ENCODE measurements around the gene LYL1. TPM values are rescaled to one million over a fixed set of nuclear protein-coding genes. Genes with fewer than 3 reads are reported as not detected.
"Not testable (repeated sequence)": the region's sequence is repeated elsewhere in the genome, so short reads cannot be mapped to it uniquely, and the experiment has no call there.

The LYL1 gene
- 75.7 TPM for polyA plus RNA-seq (2012; ENCODE audit: insufficient read depth, insufficient read length, low read depth)

DNA sequence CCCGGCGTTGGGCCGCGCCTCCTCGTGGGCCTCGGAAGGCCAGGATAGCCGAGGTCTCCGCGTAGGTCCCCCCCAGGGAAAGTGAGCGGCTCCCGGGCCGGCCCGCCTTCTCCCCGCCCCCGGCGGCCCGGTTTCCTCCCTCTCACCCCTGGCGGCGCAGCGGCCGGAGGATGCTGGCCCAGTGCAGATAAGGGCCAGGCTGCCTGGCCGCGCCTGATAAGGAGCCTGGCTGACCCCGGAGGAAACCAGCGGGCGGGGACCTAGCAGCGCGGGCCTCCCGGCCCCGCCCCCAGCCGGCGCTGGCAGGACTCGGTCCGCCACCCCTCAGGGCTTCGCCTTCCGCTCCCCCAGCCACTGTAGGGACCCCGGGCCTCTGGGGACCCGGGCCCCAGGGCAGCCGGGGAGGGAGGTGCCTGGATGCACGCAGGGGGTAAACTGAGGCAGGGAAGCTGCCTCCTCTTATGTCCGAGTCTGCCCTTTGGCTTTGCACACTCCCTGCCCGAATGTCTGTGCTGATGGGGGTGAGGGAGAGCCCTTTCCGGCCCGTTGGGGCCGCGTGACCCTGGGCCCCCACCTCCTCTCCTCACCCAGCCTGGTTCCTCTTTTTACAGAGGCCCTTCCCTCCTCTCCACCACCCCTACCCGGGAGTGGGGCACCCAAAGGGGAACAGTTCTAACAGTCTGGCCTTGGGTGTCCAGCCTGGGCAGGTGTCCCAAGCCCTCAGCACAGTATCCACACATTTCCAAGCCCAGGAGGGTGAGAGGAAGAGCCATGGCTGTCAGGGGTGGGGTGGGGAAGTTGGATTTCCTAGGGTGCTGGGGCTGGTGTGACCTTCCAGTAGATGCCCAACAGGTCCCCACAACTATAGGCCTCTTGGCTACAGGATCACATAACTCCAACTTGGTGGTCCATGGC, at the start of gene LYL1:
LYL1 (minus strand) TSS at position 193 of the 915 bp plus-strand sequence. CDS start 1,687 bp downstream, outside the sequence.
- DNase-seq = peak; percentile 89
- Histone ChIP-seq H3K36me3 (peaks cover 14% of the 10 kb centered on the region; the same call in 1 of the 2 replicates), H3K4me3 (ENCODE audit: low read depth, low read length) (peak within 1 kb of the TSS; percentile 54), H3K27me3 (no peaks in the 10 kb centered on the region), H3K9me3 (no peaks in the 10 kb centered on the region), H3K4me1 (peaks cover 16% of the 10 kb centered on the region)
- TF ChIP-seq, protein P1, sequence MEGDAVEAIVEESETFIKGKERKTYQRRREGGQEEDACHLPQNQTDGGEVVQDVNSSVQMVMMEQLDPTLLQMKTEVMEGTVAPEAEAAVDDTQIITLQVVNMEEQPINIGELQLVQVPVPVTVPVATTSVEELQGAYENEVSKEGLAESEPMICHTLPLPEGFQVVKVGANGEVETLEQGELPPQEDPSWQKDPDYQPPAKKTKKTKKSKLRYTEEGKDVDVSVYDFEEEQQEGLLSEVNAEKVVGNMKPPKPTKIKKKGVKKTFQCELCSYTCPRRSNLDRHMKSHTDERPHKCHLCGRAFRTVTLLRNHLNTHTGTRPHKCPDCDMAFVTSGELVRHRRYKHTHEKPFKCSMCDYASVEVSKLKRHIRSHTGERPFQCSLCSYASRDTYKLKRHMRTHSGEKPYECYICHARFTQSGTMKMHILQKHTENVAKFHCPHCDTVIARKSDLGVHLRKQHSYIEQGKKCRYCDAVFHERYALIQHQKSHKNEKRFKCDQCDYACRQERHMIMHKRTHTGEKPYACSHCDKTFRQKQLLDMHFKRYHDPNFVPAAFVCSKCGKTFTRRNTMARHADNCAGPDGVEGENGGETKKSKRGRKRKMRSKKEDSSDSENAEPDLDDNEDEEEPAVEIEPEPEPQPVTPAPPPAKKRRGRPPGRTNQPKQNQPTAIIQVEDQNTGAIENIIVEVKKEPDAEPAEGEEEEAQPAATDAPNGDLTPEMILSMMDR (IDR thresholded peaks at IDR 0.05; ENCODE audit: low read depth, low read length) = no peak

DNA sequence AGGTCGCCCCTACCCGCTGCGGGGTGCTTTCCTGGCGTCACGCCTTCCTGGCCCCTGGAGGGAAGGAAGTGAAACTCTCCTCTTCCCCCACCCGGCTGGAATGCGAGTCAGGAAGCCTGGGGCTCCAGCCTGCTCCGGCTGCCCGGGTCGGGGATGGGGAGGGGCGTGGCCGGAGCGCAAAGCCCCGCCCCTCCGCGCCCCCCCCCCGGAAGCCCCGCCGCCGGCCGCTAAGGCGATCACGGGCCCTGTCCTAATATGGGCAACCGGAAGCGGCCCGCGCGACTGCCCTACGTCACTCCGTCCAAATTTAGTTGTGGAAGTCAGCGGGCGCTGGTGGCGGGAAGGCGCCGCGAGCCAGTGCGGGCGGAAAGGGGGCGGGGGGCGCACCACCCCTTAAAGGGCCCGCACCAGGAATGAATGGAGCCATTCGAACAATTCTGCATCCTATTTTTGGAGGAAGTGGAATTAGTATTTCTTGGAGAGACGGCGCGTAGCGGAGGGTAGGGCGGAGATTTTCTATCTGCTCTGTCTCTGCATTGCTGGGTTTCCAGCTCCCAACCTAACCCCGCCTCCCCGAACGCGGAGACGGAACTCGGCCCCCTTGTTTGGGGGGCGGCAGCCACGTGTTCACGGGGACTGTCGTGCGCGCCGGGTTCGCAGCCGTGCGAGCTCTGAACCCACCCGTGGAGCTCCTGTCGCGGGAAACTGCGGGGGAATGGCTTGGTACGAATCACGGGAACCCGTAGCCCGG, 49.1 kb upstream of the LYL1 start:
- Histone ChIP-seq H3K4me3 (ENCODE audit: low read depth, low read length) (peak overlapping the region; percentile 99), H3K36me3 (peaks cover 6% of the 10 kb centered on the region), H3K27me3 (no peaks in the 10 kb centered on the region), H3K4me1 (peaks cover 11% of the 10 kb centered on the region), H3K9me3 (no peaks in the 10 kb centered on the region)
- TF ChIP-seq, protein P1 (IDR thresholded peaks at IDR 0.05; ENCODE audit: low read depth, low read length) = no peak
- DNase-seq = peak; percentile 97

DNA sequence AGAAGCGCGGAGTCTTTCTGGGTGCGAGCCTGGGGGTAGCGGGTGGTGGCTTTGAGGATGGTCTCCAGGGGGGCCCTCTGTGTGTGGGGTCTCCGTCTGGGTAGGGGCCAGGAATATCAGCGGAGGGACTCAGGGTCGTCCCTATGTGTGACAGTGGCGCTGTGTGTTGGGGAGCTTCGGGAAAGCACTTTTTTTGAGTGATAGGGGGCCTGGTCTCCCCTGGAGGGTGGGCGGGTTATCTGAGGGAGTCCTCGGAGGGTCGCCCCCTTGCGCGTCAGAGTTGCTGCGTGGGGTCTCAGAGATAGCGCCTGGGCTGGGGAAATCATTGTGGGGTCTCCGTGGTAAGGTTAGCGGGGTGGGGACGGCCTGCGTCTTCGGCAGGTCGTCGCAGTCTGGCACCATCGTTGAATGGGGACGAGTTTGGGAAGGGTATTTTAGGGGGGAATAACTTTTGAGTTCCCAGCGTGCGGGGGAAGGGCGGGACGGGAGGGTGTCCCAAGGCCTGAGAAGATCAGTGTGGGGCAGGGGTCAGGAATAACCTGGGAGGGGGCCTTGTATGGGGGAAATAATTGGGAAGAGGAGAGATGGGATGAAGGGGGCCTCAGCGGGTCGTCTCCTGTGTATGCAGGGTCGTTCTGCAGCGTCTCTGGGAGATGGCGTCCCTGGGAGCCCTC, 48.4 kb upstream of the LYL1 start:
- Histone ChIP-seq H3K36me3 (peaks cover 6% of the 10 kb centered on the region), H3K4me1 (peaks cover 5% of the 10 kb centered on the region), H3K9me3 (no peaks in the 10 kb centered on the region), H3K27me3 (no peaks in the 10 kb centered on the region), H3K4me3 (ENCODE audit: low read depth, low read length) (peak overlapping the region; percentile 73)
- TF ChIP-seq, protein P1 (IDR thresholded peaks at IDR 0.05; ENCODE audit: low read depth, low read length) = no peak
- DNase-seq = no peak

DNA sequence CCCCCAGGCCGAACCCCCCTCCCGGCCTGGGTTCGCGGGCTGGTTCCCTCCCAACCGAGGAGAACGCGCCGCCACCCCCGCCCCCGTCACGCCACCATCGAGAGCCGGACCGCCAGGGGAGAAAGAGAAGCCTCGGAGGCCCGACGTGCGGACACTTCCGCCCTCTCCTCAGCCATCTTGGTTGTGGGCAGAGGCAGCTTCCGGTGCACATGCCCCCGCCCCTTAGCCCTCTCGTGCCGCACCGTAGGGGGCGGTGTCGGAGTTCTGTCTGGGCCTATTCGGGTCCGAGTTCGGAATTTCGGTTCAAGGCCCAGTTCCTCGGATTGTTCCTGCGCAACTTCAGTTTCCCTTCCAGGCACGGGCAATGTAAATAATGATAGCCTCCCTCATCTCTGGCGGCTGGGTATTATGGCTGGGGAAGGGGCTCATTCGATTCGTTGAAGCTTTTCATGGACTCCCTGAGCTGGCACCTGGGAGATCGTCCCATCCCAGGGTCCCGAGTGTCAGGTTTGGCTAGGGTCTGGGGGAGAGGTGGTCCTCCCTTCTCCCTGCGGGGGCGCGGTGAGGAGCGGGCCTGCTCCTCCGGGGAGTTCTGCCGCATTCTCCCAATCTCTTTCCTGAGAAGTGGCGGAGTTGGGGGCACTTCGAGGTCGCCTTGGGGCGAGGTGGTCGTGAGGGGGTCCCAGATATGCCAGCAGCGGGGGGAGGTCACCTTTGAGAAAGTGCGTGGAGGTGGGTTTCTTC, 47.7 kb upstream of the LYL1 start, which contains the start of the genes IER2 and STX10:
IER2 (plus strand) TSS at position 225 of the 744 bp plus-strand sequence. CDS start 2,776 bp downstream, outside the sequence.
STX10 (minus strand) TSS at position 189 of the 744 bp plus-strand sequence. CDS start 202 bp downstream, outside the sequence.
- no peaks in the 10 kb centered on the region for H3K9me3 ChIP-seq
- H3K4me3 ChIP-seq (ENCODE audit: low read depth, low read length) = peak within 1 kb of the TSS; percentile 73
- H3K36me3 ChIP-seq = peaks cover 6% of the 10 kb centered on the region
- peaks cover 2% of the 10 kb centered on the region; the same call in 1 of the 2 replicates for H3K4me1 ChIP-seq
- no peaks in the 10 kb centered on the region for H3K27me3 ChIP-seq
- TF ChIP-seq, protein P1 (IDR thresholded peaks at IDR 0.05; ENCODE audit: low read depth, low read length) = peak; percentile 64
- peak; percentile 93 for DNase-seq

DNA sequence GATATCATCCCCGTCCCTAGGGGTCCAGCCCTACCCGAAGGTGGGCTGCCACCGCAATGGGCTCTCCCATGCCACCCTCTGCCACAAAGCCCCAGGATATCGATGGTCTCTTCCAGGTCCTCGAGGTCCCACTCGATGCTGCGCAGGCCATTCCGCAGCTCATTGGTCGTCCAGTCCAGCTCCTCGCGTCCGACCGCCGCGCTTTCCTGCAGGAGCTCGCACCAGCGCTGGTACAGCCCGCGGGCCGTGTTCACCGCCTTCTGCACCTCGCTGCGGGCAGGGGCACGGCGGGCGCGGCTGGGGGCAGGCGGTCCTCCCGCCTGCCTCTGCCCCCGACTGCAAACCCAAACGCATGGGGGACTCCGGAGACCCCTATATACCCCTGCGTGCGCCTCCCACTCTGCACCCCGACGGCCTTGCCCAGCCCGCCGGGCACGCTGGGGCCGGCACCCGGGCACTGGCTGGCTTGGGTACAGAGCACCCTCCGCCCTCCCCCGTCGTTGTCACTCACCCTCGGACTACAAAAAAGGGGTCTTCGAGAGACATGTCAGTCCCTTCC, 47.0 kb upstream of the LYL1 start:
- H3K9me3 ChIP-seq = no peaks in the 10 kb centered on the region
- H3K27me3 ChIP-seq = no peaks in the 10 kb centered on the region
- TF ChIP-seq, protein P1 (IDR thresholded peaks at IDR 0.05; ENCODE audit: low read depth, low read length) = no peak
- peaks cover 6% of the 10 kb centered on the region for H3K36me3 ChIP-seq
- peak; percentile 68 for DNase-seq
- H3K4me1 ChIP-seq = no peaks in the 10 kb centered on the region
- H3K4me3 ChIP-seq (ENCODE audit: low read depth, low read length) = peak overlapping the region; percentile 73

DNA sequence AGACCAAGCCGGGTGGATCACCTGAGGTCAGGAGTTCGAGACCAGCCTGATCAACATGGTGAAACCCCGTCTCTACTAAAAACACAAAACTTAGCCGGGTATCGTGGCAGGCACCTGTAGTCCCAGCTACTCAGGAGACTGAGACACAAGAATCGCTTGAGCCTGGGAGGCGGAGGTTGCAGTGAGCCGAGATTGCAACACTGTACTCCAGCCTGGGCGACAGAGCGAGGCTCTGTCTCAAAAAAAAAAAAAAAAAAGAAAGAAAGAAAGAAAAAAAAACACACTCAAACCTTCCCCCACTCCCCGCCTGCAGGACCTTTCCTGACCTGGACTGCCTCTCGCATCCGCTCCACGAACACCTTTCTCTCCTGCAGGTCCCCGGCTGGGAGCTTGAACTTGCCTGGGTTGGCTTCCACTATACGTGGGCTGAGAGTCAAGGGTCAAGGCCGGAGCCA, 46.5 kb upstream of the LYL1 start:
- not testable (repeated sequence) for DNase-seq, H3K27me3 ChIP-seq, H3K4me1 ChIP-seq, H3K9me3 ChIP-seq, H3K36me3 ChIP-seq
- H3K4me3 ChIP-seq (ENCODE audit: low read depth, low read length) = peak overlapping the region; percentile 73

All from BE2C (cell line).